ENCODE measurements around the gene PLXDC1.

Gene PLXDC1

DNA sequence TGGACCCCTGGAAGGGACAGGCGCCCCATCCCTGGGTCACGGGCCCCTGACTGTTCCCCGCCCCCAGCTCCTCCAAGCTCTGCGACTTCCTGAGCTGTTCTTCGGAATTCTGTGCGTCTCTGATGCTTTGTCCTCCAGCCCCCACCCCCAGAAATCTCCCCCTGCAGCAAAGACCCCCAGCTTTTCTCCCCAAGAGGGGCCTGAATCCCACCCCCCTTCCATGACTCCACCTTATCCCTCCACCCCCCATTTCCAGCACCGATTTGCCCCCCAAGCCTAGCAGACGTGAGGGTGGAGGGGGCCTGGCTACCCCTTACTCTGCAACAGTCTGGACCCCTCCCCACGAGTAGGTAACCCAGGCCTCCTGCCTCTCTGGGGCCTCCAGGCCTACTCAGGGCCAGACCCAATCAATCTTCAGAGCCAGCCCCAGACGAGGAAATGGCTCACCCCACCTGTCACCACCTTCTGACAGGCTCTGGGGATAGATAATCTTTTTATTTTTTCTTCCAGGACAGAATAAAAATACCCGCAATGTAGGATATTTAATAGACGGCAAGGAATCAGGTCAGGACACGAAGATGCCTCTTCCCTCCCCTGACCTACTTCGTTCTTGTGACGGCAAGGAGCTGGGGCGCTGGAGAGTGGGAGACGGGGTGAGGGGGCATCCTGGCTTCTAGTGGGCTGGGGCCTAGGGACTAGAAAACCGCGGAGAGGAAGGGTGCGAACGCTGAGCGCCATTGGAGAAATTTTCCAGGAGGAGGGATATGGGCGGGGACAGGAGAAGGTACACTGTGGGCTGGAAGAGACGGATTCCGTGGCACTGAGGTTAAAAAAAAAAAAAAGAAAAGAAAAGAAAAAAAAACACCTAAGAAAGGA, 744 bp upstream of the PLXDC1 start (continued):
- TF ChIP-seq ZNF266 (tag by site-specific recombination; IDR thresholded peaks at IDR 0.05; ENCODE audit: low read depth) (no peak), ZNF335 (tag by site-specific recombination; conservative IDR thresholded peaks at IDR 0.05) (peak; percentile 84; the same call in 1 of the 2 replicates), ZNF555 (tag by site-specific recombination; conservative IDR thresholded peaks at IDR 0.05) (no peak), ZNF791 (tag by site-specific recombination; IDR thresholded peaks at IDR 0.05) (no peak), ZNF211 (tag by site-specific recombination; IDR thresholded peaks at IDR 0.05; ENCODE audit: low read depth) (no peak), SETDB1 (IDR thresholded peaks at IDR 0.05; ENCODE audit: insufficient read length, low read length) (no peak), ZSCAN23 (tag by site-specific recombination; IDR thresholded peaks at IDR 0.05) (no peak), ZNF701 (tag by site-specific recombination; IDR thresholded peaks at IDR 0.05) (no peak), KLF9 (tag by site-specific recombination; IDR thresholded peaks at IDR 0.05; ENCODE audit: low read depth) (no peak), YY2 (tag by site-specific recombination; IDR thresholded peaks at IDR 0.05) (no peak), SCRT2 (tag by site-specific recombination; IDR thresholded peaks at IDR 0.05) (0 out of 2 replicates have a peak, but pooled peaks have one; percentile 9), ZBTB21 (tag by site-specific recombination; IDR thresholded peaks at IDR 0.05) (no peak), ZNF510 (tag by site-specific recombination; IDR thresholded peaks at IDR 0.05; ENCODE audit: insufficient replicate concordance) (no peak), EGR2 (tag by site-specific recombination; IDR thresholded peaks at IDR 0.05; ENCODE audit: low read depth) (peak; percentile 38), PRDM1 (tag by site-specific recombination; IDR thresholded peaks at IDR 0.05) (0 out of 2 replicates have a peak, but pooled peaks have one; percentile 28), ZFP37 (tag by site-specific recombination; IDR thresholded peaks at IDR 0.05) (no peak), ZNF391 (tag by site-specific recombination; IDR thresholded peaks at IDR 0.05; ENCODE audit: borderline replicate concordance, low read depth) (no peak), ZNF843 (tag by site-specific recombination; IDR thresholded peaks at IDR 0.05) (no peak), SP3 (tag by site-specific recombination; IDR thresholded peaks at IDR 0.05) (peak; percentile 62; the same call in 1 of the 2 replicates), ZNF624 (tag by site-specific recombination; IDR thresholded peaks at IDR 0.05) (no peak), ZNF112 (tag by site-specific recombination; IDR thresholded peaks at IDR 0.05) (no peak), GLIS2 (tag by site-specific recombination; IDR thresholded peaks at IDR 0.05) (no peak), ZNF777 (tag by site-specific recombination; IDR thresholded peaks at IDR 0.05; ENCODE audit: borderline replicate concordance) (peak; percentile 75; the same call in 1 of the 2 replicates)
- TF ChIP-seq, protein P1, sequence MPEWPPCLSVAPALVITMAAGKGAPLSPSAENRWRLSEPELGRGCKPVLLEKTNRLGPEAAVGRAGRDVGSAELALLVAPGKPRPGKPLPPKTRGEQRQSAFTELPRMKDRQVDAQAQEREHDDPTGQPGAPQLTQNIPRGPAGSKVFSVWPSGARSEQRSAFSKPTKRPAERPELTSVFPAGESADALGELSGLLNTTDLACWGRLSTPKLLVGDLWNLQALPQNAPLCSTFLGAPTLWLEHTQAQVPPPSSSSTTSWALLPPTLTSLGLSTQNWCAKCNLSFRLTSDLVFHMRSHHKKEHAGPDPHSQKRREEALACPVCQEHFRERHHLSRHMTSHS (tag by site-specific recombination; IDR thresholded peaks at IDR 0.05) = no peak
- TF ChIP-seq, protein P2, sequence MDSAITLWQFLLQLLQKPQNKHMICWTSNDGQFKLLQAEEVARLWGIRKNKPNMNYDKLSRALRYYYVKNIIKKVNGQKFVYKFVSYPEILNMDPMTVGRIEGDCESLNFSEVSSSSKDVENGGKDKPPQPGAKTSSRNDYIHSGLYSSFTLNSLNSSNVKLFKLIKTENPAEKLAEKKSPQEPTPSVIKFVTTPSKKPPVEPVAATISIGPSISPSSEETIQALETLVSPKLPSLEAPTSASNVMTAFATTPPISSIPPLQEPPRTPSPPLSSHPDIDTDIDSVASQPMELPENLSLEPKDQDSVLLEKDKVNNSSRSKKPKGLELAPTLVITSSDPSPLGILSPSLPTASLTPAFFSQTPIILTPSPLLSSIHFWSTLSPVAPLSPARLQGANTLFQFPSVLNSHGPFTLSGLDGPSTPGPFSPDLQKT (IDR thresholded peaks at IDR 0.05; ENCODE audit: borderline replicate concordance, low read depth, low read length) = no peak
- TF ChIP-seq, protein P3, sequence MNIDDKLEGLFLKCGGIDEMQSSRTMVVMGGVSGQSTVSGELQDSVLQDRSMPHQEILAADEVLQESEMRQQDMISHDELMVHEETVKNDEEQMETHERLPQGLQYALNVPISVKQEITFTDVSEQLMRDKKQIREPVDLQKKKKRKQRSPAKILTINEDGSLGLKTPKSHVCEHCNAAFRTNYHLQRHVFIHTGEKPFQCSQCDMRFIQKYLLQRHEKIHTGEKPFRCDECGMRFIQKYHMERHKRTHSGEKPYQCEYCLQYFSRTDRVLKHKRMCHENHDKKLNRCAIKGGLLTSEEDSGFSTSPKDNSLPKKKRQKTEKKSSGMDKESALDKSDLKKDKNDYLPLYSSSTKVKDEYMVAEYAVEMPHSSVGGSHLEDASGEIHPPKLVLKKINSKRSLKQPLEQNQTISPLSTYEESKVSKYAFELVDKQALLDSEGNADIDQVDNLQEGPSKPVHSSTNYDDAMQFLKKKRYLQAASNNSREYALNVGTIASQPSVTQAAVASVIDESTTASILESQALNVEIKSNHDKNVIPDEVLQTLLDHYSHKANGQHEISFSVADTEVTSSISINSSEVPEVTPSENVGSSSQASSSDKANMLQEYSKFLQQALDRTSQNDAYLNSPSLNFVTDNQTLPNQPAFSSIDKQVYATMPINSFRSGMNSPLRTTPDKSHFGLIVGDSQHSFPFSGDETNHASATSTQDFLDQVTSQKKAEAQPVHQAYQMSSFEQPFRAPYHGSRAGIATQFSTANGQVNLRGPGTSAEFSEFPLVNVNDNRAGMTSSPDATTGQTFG (tag by site-specific recombination; IDR thresholded peaks at IDR 0.05; ENCODE audit: borderline replicate concordance) = no peak
- TF ChIP-seq, protein P4, sequence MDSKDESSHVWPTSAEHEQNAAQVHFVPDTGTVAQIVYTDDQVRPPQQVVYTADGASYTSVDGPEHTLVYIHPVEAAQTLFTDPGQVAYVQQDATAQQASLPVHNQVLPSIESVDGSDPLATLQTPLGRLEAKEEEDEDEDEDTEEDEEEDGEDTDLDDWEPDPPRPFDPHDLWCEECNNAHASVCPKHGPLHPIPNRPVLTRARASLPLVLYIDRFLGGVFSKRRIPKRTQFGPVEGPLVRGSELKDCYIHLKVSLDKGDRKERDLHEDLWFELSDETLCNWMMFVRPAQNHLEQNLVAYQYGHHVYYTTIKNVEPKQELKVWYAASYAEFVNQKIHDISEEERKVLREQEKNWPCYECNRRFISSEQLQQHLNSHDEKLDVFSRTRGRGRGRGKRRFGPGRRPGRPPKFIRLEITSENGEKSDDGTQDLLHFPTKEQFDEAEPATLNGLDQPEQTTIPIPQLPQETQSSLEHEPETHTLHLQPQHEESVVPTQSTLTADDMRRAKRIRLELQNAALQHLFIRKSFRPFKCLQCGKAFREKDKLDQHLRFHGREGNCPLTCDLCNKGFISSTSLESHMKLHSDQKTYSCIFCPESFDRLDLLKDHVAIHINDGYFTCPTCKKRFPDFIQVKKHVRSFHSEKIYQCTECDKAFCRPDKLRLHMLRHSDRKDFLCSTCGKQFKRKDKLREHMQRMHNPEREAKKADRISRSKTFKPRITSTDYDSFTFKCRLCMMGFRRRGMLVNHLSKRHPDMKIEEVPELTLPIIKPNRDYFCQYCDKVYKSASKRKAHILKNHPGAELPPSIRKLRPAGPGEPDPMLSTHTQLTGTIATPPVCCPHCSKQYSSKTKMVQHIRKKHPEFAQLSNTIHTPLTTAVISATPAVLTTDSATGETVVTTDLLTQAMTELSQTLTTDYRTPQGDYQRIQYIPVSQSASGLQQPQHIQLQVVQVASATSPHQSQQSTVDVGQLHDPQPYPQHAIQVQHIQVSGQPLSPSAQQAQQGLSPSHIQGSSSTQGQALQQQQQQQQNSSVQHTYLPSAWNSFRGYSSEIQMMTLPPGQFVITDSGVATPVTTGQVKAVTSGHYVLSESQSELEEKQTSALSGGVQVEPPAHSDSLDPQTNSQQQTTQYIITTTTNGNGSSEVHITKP (tag by site-specific recombination; IDR thresholded peaks at IDR 0.05) = peak; percentile 74
- TF ChIP-seq, protein P5, sequence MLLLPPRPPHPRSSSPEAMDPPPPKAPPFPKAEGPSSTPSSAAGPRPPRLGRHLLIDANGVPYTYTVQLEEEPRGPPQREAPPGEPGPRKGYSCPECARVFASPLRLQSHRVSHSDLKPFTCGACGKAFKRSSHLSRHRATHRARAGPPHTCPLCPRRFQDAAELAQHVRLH (tag by site-specific recombination; IDR thresholded peaks at IDR 0.05) = 0 out of 2 replicates have a peak, but pooled peaks have one; percentile 24
- TF ChIP-seq, protein P6, sequence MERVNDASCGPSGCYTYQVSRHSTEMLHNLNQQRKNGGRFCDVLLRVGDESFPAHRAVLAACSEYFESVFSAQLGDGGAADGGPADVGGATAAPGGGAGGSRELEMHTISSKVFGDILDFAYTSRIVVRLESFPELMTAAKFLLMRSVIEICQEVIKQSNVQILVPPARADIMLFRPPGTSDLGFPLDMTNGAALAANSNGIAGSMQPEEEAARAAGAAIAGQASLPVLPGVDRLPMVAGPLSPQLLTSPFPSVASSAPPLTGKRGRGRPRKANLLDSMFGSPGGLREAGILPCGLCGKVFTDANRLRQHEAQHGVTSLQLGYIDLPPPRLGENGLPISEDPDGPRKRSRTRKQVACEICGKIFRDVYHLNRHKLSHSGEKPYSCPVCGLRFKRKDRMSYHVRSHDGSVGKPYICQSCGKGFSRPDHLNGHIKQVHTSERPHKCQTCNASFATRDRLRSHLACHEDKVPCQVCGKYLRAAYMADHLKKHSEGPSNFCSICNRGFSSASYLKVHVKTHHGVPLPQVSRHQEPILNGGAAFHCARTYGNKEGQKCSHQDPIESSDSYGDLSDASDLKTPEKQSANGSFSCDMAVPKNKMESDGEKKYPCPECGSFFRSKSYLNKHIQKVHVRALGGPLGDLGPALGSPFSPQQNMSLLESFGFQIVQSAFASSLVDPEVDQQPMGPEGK (tag by site-specific recombination; IDR thresholded peaks at IDR 0.05) = no peak; the same call in 1 of the 2 replicates
